ENCODE data around the gene NFAM1.

NFAM1 gene

DNA sequence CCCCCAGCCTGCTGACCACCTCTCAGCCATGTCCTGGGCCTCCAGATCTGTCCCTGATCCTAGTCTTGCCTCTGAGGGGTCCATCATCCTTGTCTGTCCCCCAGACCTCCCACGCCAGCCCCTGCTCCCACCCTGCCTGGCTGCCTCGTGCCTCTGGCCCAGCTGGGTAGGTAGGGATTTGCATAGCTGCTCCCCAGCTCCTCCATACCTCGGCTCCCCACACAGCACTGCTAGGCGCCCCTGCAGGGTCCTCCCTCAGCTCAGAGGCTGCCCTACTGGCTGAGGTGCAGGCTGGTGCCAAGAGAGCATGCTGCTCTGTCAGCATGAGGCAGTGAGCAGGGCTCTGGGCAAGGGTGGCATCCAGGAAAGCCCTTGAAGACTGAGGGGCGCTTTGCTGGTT is 47.7 kb downstream of the NFAM1 start:
- TF ChIP-seq, protein P1, sequence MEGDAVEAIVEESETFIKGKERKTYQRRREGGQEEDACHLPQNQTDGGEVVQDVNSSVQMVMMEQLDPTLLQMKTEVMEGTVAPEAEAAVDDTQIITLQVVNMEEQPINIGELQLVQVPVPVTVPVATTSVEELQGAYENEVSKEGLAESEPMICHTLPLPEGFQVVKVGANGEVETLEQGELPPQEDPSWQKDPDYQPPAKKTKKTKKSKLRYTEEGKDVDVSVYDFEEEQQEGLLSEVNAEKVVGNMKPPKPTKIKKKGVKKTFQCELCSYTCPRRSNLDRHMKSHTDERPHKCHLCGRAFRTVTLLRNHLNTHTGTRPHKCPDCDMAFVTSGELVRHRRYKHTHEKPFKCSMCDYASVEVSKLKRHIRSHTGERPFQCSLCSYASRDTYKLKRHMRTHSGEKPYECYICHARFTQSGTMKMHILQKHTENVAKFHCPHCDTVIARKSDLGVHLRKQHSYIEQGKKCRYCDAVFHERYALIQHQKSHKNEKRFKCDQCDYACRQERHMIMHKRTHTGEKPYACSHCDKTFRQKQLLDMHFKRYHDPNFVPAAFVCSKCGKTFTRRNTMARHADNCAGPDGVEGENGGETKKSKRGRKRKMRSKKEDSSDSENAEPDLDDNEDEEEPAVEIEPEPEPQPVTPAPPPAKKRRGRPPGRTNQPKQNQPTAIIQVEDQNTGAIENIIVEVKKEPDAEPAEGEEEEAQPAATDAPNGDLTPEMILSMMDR (IDR thresholded peaks at IDR 0.05; ENCODE audit: insufficient read depth, missing control alignments), result no peak
- no peak for DNase-seq (ENCODE audit: insufficient read length, low spot score)
- no peak for FAIRE-seq

DNA sequence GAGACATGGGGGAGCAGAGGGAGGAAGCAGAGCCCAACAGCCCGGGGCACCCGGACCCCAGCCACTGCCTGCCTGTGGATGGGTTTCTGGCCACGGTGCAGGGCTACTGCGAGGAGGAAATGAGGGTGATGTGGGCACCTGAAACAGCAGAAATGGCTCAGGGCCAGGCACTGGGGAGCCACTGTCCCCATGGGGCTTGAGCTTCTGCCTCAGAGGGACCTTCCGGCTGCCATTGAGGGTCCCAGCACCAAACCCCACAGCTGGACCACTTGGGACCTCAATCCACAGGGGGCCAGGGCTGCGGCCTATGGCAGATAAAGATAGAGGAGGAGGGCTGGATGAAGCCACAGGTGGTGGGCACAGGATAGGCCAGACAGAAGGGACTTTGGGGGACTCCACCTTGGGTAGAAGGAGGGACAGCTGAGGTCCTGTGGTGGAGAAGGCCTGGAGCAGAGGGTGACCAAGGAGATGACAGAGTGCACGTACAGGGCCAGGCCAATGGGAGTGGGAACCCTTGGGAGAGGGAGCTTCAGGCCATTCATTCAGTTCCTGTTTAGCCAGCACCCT is 48.3 kb downstream of the NFAM1 start:
- DNase-seq (ENCODE audit: insufficient read length, low spot score), result no peak
- FAIRE-seq, result no peak
- TF ChIP-seq, protein P1 (IDR thresholded peaks at IDR 0.05; ENCODE audit: insufficient read depth, missing control alignments), result no peak

DNA sequence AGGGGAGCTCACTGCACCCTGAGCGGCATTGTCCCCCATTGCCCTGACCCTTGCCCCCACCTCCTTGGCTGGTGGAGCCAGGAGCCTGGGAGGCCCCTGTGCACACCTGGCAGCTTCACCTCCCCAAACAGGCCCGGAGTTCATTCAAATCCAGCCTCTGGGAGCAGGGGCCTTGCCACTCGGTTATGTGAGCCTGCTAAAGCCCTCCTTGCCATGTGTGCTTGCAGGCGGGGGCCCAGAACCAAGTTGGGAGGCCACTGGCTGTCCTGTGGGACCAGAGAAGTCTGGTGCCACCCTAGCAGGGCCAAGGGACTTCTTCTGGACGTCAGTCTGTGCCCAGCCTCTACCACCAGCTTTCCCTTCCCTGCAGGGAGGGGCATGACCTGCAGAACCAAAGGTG is 48.9 kb downstream of the NFAM1 start:
- DNase-seq (ENCODE audit: insufficient read length, low spot score) (no peak), FAIRE-seq (no peak)
- TF ChIP-seq, protein P1 (IDR thresholded peaks at IDR 0.05; ENCODE audit: insufficient read depth, missing control alignments), result no peak

DNA sequence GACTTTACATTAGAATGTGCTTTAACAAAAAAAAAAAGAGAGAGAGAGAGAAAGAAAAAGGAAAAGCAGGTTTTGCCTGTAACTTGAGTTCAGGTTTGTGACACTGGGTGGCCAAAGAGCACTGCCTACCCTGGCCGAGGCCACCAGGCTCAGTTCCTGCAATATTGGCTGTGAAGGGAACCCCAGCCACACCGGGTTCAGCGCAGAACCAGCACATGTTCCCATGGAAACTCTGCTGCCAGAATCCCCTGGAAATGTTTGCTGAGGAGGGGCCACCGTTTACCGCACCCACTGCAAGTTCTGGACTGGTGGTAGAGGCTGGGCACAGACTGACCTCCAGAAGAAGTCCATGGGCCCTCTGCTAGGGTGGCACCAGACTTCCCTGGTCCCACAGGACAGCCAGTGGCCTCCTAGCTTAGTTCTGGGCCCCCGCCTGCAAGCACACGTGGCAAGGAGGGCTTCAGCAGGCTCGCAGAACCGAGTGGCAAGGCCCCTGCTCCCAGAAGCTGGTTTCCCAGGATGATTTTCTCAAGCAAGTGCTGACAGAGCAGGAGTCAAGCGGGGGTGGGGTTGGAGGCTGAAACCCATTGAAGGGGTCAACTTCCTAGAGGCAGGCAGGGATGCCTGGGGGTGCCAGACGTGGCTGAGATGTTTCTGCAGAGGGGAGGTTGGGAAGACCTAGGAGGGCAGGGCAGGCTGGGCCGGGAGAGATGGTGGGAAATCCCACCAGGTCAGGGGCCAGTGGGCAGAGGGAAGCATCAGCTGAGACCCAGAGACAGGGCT is 51.2 kb downstream of the NFAM1 start:
- TF ChIP-seq, protein P1 (IDR thresholded peaks at IDR 0.05; ENCODE audit: insufficient read depth, missing control alignments), result no peak
- FAIRE-seq (no peak), DNase-seq (ENCODE audit: insufficient read length, low spot score) (no peak)

DNA sequence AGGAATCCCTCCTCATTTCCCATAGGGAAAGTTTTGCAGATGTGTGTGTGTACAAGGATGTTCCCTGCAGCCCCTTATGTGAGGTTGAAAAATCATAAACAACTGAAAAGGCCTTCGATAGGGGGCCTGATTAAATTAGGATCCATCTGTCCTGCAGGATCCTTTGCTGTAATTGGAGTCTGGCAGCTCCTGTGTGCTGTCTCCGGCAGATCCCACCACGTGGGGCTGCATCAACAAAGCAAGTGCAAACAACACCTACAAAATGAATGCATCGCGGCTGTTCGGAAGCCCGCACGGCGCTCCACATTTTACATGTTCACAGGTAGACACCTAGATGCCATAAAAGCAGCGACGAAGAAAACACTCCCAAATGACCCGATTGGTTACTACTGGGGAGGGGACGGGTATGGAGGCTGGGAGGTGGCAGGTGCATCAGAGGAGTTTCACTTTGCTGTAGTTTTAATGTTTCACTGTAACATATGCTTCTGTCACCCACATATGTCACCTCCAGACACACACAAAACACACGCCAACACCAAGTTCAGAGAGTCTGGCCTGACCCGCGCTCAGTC is 52.2 kb downstream of the NFAM1 start:
- FAIRE-seq (no peak), DNase-seq (ENCODE audit: insufficient read length, low spot score) (no peak)
- TF ChIP-seq, protein P1 (IDR thresholded peaks at IDR 0.05; ENCODE audit: insufficient read depth, missing control alignments), result no peak

DNA sequence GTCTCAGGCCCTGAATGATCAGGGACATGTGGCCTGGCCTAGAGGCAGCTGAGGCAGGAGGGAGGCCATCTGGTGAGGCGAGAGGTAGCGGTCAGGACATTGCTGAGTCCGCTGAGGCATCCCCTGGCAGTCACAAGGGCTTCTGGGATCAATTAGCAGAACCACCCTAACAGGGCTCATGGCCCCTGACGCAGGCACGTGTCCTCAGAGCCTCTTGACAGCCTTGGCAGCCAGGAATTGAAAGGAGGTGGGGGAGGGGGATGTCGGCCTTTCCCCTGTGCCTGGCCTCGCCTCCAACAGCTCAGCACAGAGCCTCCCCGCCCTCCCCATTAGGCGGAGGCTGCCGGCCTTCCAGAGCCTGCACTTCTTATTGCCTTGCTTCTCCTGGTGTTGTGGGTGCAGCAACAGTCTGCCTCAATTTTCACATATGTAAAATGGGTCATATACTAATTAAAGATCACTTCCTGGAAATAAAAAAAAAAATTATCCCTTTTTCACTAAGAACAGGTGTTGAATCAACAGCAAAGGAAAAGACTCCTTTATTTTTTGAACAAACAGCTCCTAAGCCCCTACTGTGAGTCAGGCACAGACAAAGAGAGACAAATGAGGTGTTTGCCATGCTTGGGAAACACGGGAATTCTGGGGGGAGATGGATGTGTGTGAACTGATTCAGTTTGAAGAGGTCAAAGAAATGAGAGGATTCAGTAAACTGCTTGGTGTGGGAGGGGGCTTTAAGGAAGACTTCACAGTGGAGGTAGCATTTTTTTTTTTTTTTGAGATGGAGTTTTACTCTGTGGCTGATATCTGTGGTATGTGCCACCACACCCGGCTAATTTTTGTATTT is 55.3 kb downstream of the NFAM1 start:
- DNase-seq (ENCODE audit: insufficient read length, low spot score) (no peak), FAIRE-seq (no peak)
- TF ChIP-seq, protein P1 (IDR thresholded peaks at IDR 0.05; ENCODE audit: insufficient read depth, missing control alignments), result no peak
